MM.1S (cell line): Measurements from ENCODE around the gene FFAR4.

Experiments
- DNase-seq: peaks from one replicate; pipeline ENCODE4 v3.0.0-alpha.2; 2015
- H2AFZ ChIP-seq: fragments of 300-600 bp; sonication (generic); 2 replicates; pipeline ENCODE4 v1.6.0; 2016; ENCODE audit warnings: antibody characterized with exemption, low read length
- H3F3A ChIP-seq: fragments of 300-600 bp; sonication (generic); 2 replicates; pipeline ENCODE4 v1.6.1; 2016; ENCODE audit warnings: mild to moderate bottlenecking, antibody characterized with exemption, low read length, moderate library complexity, mixed read lengths; ENCODE audit not compliant: insufficient read depth
- H3K27ac ChIP-seq: fragments of 300-600 bp; sonication (generic); 2 replicates; pipeline ENCODE4 v1.5.1; 2016; ENCODE audit warnings: mild to moderate bottlenecking, low read length
- H3K27me3 ChIP-seq: fragments of 300-600 bp; sonication (generic); replicated peaks from 2 replicates; pipeline ENCODE4 v1.6.0; 2016; ENCODE audit warnings: low read length; ENCODE audit not compliant: insufficient read depth
- H3K36me3 ChIP-seq: fragments of 300-600 bp; sonication (generic); replicated peaks from 2 replicates; pipeline ENCODE4 v1.6.1; 2016; ENCODE audit warnings: mild to moderate bottlenecking, low read length, mixed read lengths; ENCODE audit not compliant: insufficient read depth
- H3K4me1 ChIP-seq: fragments of 300-600 bp; sonication (generic); 2 replicates; pipeline ENCODE4 v1.6.1; 2016; ENCODE audit warnings: low read length, mixed read lengths
- H3K4me2 ChIP-seq: fragments of 300-600 bp; sonication (generic); 2 replicates; pipeline ENCODE4 v1.6.0; 2016; ENCODE audit warnings: low read depth, low read length
- H3K4me3 ChIP-seq: fragments of 300-600 bp; sonication (generic); 2 replicates; pipeline ENCODE4 v1.5.1; 2016; ENCODE audit warnings: low read length, mixed read lengths
- H3K79me2 ChIP-seq: fragments of 300-600 bp; sonication (generic); 2 replicates; pipeline ENCODE4 v1.6.1; 2016; ENCODE audit warnings: mixed run types, low read length, mixed read lengths
- H3K9ac ChIP-seq: fragments of 300-600 bp; sonication (generic); 2 replicates; pipeline ENCODE4 v1.6.1; 2016; ENCODE audit warnings: low read length, mixed read lengths
- H3K9me2 ChIP-seq: fragments of 300-600 bp; sonication (generic); replicated peaks from 2 replicates; pipeline ENCODE4 v1.6.1; 2016; ENCODE audit warnings: mild to moderate bottlenecking, low read length, mixed read lengths; ENCODE audit not compliant: insufficient read depth
- H3K9me3 ChIP-seq: fragments of 300-600 bp; sonication (generic); replicated peaks from 2 replicates; pipeline ENCODE4 v1.6.1; 2016; ENCODE audit warnings: mild to moderate bottlenecking, low read length, mixed read lengths; ENCODE audit not compliant: insufficient read depth
- H4K20me1 ChIP-seq: fragments of 300-600 bp; sonication (generic); 2 replicates; pipeline ENCODE4 v1.6.1; 2016; ENCODE audit warnings: mild to moderate bottlenecking, low read length, moderate library complexity, mixed read lengths; ENCODE audit not compliant: insufficient read depth
- EZH2 ChIP-seq: fragments of 300-600 bp; sonication (generic); optimal IDR thresholded peaks from 2 replicates; pipeline ENCODE3; 2017; ENCODE audit warnings: low read depth, mild to moderate bottlenecking, antibody characterized with exemption, low read length, mixed read lengths
- EZH2phosphoT487 ChIP-seq: fragments of 300-600 bp; sonication (generic); IDR thresholded peaks from 2 replicates; pipeline ENCODE4 v1.6.1; 2018; ENCODE audit warnings: antibody characterized with exemption, low read length
- TF ChIP-seq, protein P1 (sequence below): fragments of 300-600 bp; sonication (generic); IDR thresholded peaks from 2 replicates; pipeline ENCODE4 v1.5.1; 2016; ENCODE audit warnings: antibody characterized with exemption, low read length, mixed read lengths

Gene FFAR4

DNA sequence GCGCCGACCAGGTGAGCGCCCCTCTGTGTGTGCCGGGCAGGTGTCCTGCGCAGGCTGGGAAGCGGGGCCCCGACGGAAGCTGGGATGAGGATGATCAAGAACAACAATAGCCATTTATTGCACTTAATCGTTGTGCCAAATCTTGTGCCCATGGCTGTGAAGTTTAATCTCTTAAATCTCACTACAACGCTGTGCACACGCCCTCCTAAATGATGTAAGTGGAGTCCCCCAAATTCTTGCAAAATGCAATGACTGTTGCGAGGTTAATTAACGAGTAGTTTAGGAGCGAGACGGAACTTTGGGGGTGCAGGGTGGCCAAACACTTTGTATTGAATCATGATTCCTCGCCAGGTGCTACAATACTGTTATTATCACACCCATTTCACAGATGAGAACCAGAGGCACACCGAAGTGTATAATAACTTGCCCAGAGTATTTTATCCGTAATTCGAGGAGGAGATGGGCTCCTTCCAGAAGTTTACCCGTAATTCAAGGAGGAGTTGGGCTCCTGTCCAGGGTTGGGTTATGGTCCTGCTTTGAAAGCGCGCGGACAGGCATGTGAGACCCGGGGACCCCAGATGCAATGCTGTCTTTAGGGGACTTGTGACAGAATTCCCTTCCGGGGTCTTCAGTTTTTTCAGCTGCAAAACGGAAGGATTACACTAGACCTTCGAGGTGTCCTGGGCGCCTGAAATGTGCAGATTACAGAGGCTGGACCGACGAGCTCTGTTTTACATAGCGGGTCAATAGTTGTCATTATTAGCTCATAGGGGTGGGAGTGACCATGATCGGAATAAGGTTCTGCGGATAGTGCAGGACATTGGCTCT, 1.0 kb downstream of the FFAR4 start:
- Histone ChIP-seq H4K20me1 (no peaks in the 10 kb centered on the region), H3K27ac (no peak overlapping the region), H3K9me3 (no peaks in the 10 kb centered on the region), H3F3A (no peaks in the 10 kb centered on the region), H3K36me3 (no peaks in the 10 kb centered on the region), H3K4me2 (no peak overlapping the region), H2AFZ (no peak overlapping the region), H3K4me3 (no peak overlapping the region), H3K9ac (no peak overlapping the region), H3K9me2 (no peaks in the 10 kb centered on the region), H3K27me3 (no peaks in the 10 kb centered on the region), H3K4me1 (no peaks in the 10 kb centered on the region), H3K79me2 (no peaks in the 10 kb centered on the region)
- DNase-seq = no peak
- TF ChIP-seq EZH2phosphoT487 = no peak
- TF ChIP-seq, protein P1, sequence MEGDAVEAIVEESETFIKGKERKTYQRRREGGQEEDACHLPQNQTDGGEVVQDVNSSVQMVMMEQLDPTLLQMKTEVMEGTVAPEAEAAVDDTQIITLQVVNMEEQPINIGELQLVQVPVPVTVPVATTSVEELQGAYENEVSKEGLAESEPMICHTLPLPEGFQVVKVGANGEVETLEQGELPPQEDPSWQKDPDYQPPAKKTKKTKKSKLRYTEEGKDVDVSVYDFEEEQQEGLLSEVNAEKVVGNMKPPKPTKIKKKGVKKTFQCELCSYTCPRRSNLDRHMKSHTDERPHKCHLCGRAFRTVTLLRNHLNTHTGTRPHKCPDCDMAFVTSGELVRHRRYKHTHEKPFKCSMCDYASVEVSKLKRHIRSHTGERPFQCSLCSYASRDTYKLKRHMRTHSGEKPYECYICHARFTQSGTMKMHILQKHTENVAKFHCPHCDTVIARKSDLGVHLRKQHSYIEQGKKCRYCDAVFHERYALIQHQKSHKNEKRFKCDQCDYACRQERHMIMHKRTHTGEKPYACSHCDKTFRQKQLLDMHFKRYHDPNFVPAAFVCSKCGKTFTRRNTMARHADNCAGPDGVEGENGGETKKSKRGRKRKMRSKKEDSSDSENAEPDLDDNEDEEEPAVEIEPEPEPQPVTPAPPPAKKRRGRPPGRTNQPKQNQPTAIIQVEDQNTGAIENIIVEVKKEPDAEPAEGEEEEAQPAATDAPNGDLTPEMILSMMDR = no peak
- no peak for TF ChIP-seq EZH2

DNA sequence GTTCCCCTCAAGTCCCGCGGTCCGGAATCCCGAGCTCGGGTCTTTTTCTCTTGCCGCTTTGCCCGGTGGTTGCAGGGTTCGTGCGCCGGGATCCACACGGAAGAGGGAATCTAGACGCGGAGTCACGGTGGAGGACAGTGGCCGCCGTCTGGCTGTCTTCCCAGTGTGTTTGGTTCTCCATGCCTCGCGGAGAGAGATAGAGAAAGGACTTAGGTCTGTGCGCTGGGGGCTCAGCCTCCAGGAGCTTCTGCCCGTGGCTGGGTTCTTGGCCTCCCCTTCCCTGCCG, 1.6 kb downstream of the FFAR4 start:
- Histone ChIP-seq H3K79me2 (no peaks in the 10 kb centered on the region), H3K4me2 (no peak overlapping the region), H3K9me2 (no peaks in the 10 kb centered on the region), H2AFZ (no peak overlapping the region), H3K4me3 (no peak overlapping the region), H3K27me3 (no peaks in the 10 kb centered on the region), H4K20me1 (no peaks in the 10 kb centered on the region), H3K36me3 (no peaks in the 10 kb centered on the region), H3K4me1 (no peaks in the 10 kb centered on the region), H3K27ac (no peak overlapping the region), H3K9me3 (no peaks in the 10 kb centered on the region), H3F3A (no peaks in the 10 kb centered on the region), H3K9ac (no peak overlapping the region)
- no peak for DNase-seq
- TF ChIP-seq, protein P1 = no peak
- TF ChIP-seq EZH2 (no peak), EZH2phosphoT487 (no peak)

DNA sequence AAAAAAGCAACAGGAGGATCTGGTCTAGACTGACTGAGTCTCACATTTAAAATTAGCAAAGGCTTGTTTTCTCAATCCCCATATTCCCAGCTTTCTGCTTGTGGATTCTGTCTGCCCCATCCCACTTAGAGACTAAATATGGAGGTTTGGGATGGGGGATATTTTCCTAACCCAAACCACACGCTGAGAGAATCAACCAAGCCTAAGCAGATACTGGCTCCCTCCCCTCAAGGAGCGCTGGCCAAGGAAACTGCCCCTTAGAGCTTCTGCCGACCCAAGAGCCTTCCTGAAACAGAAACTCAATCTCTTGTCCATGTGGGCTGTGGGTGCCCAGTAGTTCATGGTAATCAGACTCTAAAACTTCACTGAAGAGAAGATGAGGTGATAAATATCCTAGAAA, 3.9 kb downstream of the FFAR4 start:
- Histone ChIP-seq H4K20me1 (no peaks in the 10 kb centered on the region), H3K27me3 (no peaks in the 10 kb centered on the region), H3K4me1 (no peaks in the 10 kb centered on the region), H3K36me3 (no peaks in the 10 kb centered on the region), H3K9ac (no peak overlapping the region), H3K9me3 (no peaks in the 10 kb centered on the region), H3F3A (no peaks in the 10 kb centered on the region), H3K27ac (no peak overlapping the region), H3K79me2 (no peaks in the 10 kb centered on the region), H3K4me3 (no peak overlapping the region), H3K4me2 (no peak overlapping the region), H3K9me2 (no peaks in the 10 kb centered on the region), H2AFZ (no peak overlapping the region)
- DNase-seq = no peak
- no peak for TF ChIP-seq EZH2phosphoT487
- TF ChIP-seq, protein P1 = no peak
- TF ChIP-seq EZH2 = no peak
